HepG2 (cell line): ENCODE results near the gene ERP44. TPM values are rescaled to one million over a fixed set of nuclear protein-coding genes. Genes with fewer than 3 reads are reported as not detected.

Experiments used
- ATM ChIP-seq: fragments of 450-650 bp; IDR thresholded peaks from 2 replicates; pipeline ENCODE4 v1.7.1; 2017; ENCODE audit warnings: mild to moderate bottlenecking, borderline replicate concordance
- DNMT3B ChIP-seq: conservative IDR thresholded peaks from 2 replicates; pipeline ENCODE4 v1.6.1; 2016; ENCODE audit warnings: missing biosample characterization, control low read depth
- GATAD1 ChIP-seq: IDR thresholded peaks from 2 replicates; pipeline ENCODE4 v1.6.1; 2016; ENCODE audit warnings: missing genetic modification reagents, missing compliant biosample characterization
- RBM39 ChIP-seq: fragments of 200-400 bp; formaldehyde crosslinking; IDR thresholded peaks from one replicate; pipeline ENCODE4 v1.6.1; 2018; ENCODE audit warnings: antibody characterized with exemption, mild to moderate bottlenecking, low read depth, low read length; ENCODE audit not compliant: poor library complexity, severe bottlenecking
- ZBTB20 ChIP-seq: sonication (generic); formaldehyde crosslinking; IDR thresholded peaks from 2 replicates; pipeline ENCODE4 v1.8.1; 2023; ENCODE audit warnings: missing genetic modification reagents, low read depth, mild to moderate bottlenecking, borderline replicate concordance
- ZBTB40 ChIP-seq, 2 experiments: fragments of 450-650 bp in 1 of 2; sonication (generic) in 1 of 2; formaldehyde crosslinking in 1 of 2; IDR thresholded peaks; 2 replicates each; pipeline versions ENCODE4 v1.6.1 to v1.8.0; 2016 to 2022; ENCODE audit warnings: antibody characterized with exemption in 1 of 2, mild to moderate bottlenecking in 1 of 2, missing genetic modification reagents in 1 of 2
- ZNF263 ChIP-seq: sonication (generic); formaldehyde crosslinking; IDR thresholded peaks from 2 replicates; pipeline ENCODE4 v1.4.0; 2020; ENCODE audit warnings: missing genetic modification reagents
- ZNF337 ChIP-seq: sonication (generic); formaldehyde crosslinking; IDR thresholded peaks from 2 replicates; pipeline ENCODE4 v1.5.1; 2020; ENCODE audit warnings: missing genetic modification reagents, low read depth, mild to moderate bottlenecking, borderline replicate concordance
- ZNF430 ChIP-seq: sonication (generic); formaldehyde crosslinking; IDR thresholded peaks from 2 replicates; pipeline ENCODE4 v1.9.0; 2021; ENCODE audit warnings: mild to moderate bottlenecking, missing genetic modification reagents
- ZNF614 ChIP-seq: IDR thresholded peaks from 2 replicates; pipeline ENCODE4 v1.6.1; 2018; ENCODE audit warnings: missing biosample characterization, missing genetic modification reagents, inconsistent platforms, borderline replicate concordance
- ZNF724P ChIP-seq: sonication (generic); formaldehyde crosslinking; IDR thresholded peaks from 2 replicates; pipeline ENCODE4 v1.8.0; 2022; ENCODE audit warnings: missing genetic modification reagents, borderline replicate concordance
- ZSCAN21 ChIP-seq: sonication (generic); formaldehyde crosslinking; IDR thresholded peaks from 2 replicates; pipeline ENCODE4 v1.8.0; 2022; ENCODE audit warnings: mild to moderate bottlenecking, missing genetic modification reagents, moderate library complexity, borderline replicate concordance
- polyA plus RNA-seq, 8 experiments: library from polyadenylated mRNA; depleted of rRNA in 3 of 8; stranded (reverse) in 7 of 8; unstranded in 1 of 8; fragments of >200 nt; fragmentation: Illumina TruSeq in 4 of 8; extraction: Trizol in 4 of 8; gene quantifications; 2 replicates each; pipeline versions ENCODE4 v1.2.1 to v1.2.3, GENCODE V29; 2011 to 2016; ENCODE audit warnings: low read depth in 4 of 8, missing spikeins in 1 of 8, mixed read lengths in 1 of 8; ENCODE audit not compliant: insufficient read depth in 1 of 8
- total RNA-seq, 5 experiments: library from RNA; depleted of rRNA; stranded (reverse); fragments of >200 nt; fragmentation: Illumina TruSeq; extraction: Trizol; gene quantifications; 2 replicates each; pipeline ENCODE4 v1.2.3, GENCODE V29; 2016; ENCODE audit warnings: low read depth in 1 of 5
- TF ChIP-seq, protein P1 (sequence below): conservative IDR thresholded peaks from 2 replicates; pipeline ENCODE4 v1.6.1; 2018; ENCODE audit warnings: missing genetic modification reagents
- TF ChIP-seq, protein P2 (sequence below): sonication (generic); formaldehyde crosslinking; IDR thresholded peaks from 2 replicates; pipeline ENCODE4 v1.8.0; 2023; ENCODE audit warnings: mild to moderate bottlenecking, missing genetic modification reagents

ERP44 gene
- total and polyA plus RNA-seq, 2 of the 13 experiments (the other 11 are each of a cell fraction or from before 2014, with no cell fraction given), result 8.9 to 13.8 TPM

DNA sequence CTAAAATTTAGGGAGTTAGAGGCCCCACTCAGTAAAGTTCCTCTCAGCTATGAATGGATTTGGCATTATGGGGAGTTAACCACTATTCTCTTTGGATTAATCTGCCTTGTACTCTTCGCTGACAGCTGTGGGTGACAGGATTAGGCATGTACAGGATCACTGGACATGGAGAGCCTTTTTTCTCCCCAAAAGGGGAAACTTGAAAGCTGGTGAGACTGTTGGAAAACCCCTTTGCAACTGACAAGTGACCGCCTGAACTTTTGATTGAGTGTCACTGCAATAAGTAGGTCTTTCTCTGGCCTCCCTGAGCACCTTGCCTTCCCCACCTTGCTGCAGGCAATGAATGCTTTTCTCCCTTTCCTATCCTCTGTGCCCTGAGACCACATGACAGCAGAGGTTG lies 68.3 kb downstream of the ERP44 start (continued):
- no peak for TF ChIP-seq ZBTB40 (IDR thresholded peaks at IDR 0.05)
- TF ChIP-seq ZBTB40 (CRISPR knock-in tag; IDR thresholded peaks at IDR 0.05), result no peak
- no peak for TF ChIP-seq ZNF614 (CRISPR knock-in tag)
- TF ChIP-seq ZNF724P, result no peak
- TF ChIP-seq DNMT3B (CRISPR knock-in tag), result no peak
- no peak for TF ChIP-seq RBM39
- no peak for TF ChIP-seq ATM
- TF ChIP-seq ZSCAN21 (CRISPR knock-in tag), result no peak
- TF ChIP-seq, protein P1, sequence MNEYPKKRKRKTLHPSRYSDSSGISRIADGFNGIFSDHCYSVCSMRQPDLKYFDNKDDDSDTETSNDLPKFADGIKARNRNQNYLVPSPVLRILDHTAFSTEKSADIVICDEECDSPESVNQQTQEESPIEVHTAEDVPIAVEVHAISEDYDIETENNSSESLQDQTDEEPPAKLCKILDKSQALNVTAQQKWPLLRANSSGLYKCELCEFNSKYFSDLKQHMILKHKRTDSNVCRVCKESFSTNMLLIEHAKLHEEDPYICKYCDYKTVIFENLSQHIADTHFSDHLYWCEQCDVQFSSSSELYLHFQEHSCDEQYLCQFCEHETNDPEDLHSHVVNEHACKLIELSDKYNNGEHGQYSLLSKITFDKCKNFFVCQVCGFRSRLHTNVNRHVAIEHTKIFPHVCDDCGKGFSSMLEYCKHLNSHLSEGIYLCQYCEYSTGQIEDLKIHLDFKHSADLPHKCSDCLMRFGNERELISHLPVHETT, result no peak
- no peak for TF ChIP-seq ZNF263 (CRISPR knock-in tag)
- no peak for TF ChIP-seq ZNF430 (CRISPR knock-in tag)
- no peak for TF ChIP-seq GATAD1 (CRISPR knock-in tag)
- no peak for TF ChIP-seq ZBTB20 (CRISPR knock-in tag)
- TF ChIP-seq ZNF337 (CRISPR knock-in tag), result no peak
- TF ChIP-seq, protein P2, sequence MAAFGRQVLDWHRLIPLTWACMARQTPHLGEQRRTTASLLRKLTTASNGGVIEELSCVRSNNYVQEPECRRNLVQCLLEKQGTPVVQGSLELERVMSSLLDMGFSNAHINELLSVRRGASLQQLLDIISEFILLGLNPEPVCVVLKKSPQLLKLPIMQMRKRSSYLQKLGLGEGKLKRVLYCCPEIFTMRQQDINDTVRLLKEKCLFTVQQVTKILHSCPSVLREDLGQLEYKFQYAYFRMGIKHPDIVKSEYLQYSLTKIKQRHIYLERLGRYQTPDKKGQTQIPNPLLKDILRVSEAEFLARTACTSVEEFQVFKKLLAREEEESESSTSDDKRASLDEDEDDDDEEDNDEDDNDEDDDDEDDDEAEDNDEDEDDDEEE, result no peak
